Bronchial epithelial cell (primary cell): Measurements from ENCODE around the gene MAPKAPK5. TPM values are rescaled to one million over a fixed set of nuclear protein-coding genes. Genes with fewer than 3 reads are reported as not detected.

ENCODE experiments used
- DNase-seq: peaks from one replicate; pipeline ENCODE4 v3.0.0-alpha.2; 2010; ENCODE audit warnings: low read depth
- FAIRE-seq: peaks from 2 replicates; lab custom pipeline; 2011; peaks lifted over from hg19 to GRCh38; lab: Jason Lieb, UNC
- H3K27me3 ChIP-seq: 2 replicates; pipeline ENCODE4 v1.5.1; 2011; ENCODE audit warnings: low read length; ENCODE audit not compliant: control insufficient read depth, insufficient read depth
- H3K36me3 ChIP-seq: 2 replicates; pipeline ENCODE4 v1.5.1; 2011; ENCODE audit warnings: low read length; ENCODE audit not compliant: control insufficient read depth, insufficient read depth
- H3K4me3 ChIP-seq: 2 replicates; pipeline ENCODE4 v1.5.1; 2011; ENCODE audit warnings: mild to moderate bottlenecking, low read depth, low read length, control low read depth
- total RNA-seq: library from RNA; depleted of rRNA; stranded (reverse); fragments of >200 nt; gene quantifications from 2 replicates; pipeline ENCODE4 v1.2.1, GENCODE V29; 2014
- TF ChIP-seq, protein P1 (sequence below): IDR thresholded peaks from 2 replicates; pipeline ENCODE4 v1.5.1; 2011; ENCODE audit warnings: mild to moderate bottlenecking, moderate library complexity, low read length, control low read depth, inconsistent platforms; ENCODE audit not compliant: insufficient read depth, severe bottlenecking

The MAPKAPK5 gene
- total RNA-seq, 1 donor from 2014 or later, result 45.5 TPM

GRCh38 chr12:111838353-111838752, 3.7 kb upstream of the MAPKAPK5 start:
- Histone ChIP-seq H3K36me3 (peaks cover 1% of the 10 kb centered on the region), H3K27me3 (no peaks in the 10 kb centered on the region), H3K4me3 (no peak overlapping the region)
- DNase-seq (no peak), FAIRE-seq (no peak)
- TF ChIP-seq, protein P1, sequence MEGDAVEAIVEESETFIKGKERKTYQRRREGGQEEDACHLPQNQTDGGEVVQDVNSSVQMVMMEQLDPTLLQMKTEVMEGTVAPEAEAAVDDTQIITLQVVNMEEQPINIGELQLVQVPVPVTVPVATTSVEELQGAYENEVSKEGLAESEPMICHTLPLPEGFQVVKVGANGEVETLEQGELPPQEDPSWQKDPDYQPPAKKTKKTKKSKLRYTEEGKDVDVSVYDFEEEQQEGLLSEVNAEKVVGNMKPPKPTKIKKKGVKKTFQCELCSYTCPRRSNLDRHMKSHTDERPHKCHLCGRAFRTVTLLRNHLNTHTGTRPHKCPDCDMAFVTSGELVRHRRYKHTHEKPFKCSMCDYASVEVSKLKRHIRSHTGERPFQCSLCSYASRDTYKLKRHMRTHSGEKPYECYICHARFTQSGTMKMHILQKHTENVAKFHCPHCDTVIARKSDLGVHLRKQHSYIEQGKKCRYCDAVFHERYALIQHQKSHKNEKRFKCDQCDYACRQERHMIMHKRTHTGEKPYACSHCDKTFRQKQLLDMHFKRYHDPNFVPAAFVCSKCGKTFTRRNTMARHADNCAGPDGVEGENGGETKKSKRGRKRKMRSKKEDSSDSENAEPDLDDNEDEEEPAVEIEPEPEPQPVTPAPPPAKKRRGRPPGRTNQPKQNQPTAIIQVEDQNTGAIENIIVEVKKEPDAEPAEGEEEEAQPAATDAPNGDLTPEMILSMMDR, result no peak

- Histone ChIP-seq H3K4me3 (peak overlapping the region; percentile 91), H3K36me3 (peaks cover 5% of the 10 kb centered on the region), H3K27me3 (no peaks in the 10 kb centered on the region)
- FAIRE-seq (no peak), DNase-seq (no peak)
- TF ChIP-seq, protein P1, result no peak
These were observed 1.2 kb upstream of the MAPKAPK5 start for GRCh38 chr12:111840807-111841206.

- H3K4me3 ChIP-seq, result peak overlapping the region; percentile 91
- no peak for FAIRE-seq
- TF ChIP-seq, protein P1, result no peak
- no peak for DNase-seq
- H3K36me3 ChIP-seq, result peaks cover 5% of the 10 kb centered on the region
- H3K27me3 ChIP-seq, result no peaks in the 10 kb centered on the region
These were observed 735 bp upstream of the MAPKAPK5 start for GRCh38 chr12:111841236-111841749.

DNA sequence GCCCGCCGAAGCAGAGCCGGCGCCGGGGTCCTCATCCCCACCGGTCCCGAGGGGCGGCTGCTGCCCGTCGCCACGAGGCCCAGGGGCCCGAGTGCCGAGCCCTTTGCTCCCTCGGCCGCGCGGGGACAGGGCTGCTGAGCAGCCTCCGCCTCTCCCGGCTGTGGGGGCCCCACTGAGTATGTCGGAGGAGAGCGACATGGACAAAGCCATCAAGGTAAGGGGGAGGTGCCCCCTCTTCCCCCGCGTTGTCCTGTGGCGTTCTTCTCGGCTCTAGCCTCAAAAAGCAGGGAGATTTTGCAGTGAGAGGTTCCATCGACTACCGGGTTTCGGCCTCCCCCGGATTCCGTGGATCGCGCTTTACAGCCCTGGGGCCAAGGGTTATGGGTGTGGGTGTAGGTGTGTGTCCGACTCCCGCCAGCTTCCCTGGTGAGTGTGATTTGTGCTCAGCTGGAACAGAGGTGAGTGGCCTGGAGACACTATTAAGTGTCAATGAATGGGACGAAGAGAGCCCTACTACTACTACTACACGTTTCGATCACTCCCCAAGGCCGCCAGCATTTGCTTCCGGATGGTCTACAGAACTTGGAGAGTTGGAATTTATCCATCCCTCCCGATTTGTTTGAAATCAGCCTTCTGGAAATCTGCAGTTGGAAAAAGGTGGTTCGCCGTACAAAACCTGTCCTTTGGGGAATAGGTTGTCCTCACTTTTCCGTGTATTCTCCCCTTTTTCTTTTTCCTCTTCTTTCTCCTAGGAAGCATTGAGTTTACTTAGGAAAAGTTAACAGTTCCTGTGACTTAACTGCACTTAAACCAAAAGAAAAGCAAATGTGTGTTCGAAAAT, 748 bp downstream of the MAPKAPK5 start:
- H3K4me3 ChIP-seq, result peak overlapping the region; percentile 91
- no peaks in the 10 kb centered on the region for H3K27me3 ChIP-seq
- DNase-seq, result peak; percentile 18
- TF ChIP-seq, protein P1, result no peak
- no peak for FAIRE-seq
- H3K36me3 ChIP-seq, result peaks cover 5% of the 10 kb centered on the region

GRCh38 chr12:111846016-111846415, 4.0 kb downstream of the MAPKAPK5 start:
- H3K4me3 ChIP-seq, result no peak overlapping the region
- H3K36me3 ChIP-seq, result peaks cover 5% of the 10 kb centered on the region
- FAIRE-seq, result no peak
- DNase-seq, result no peak
- TF ChIP-seq, protein P1, result no peak
- no peaks in the 10 kb centered on the region for H3K27me3 ChIP-seq
